NCI-H2029 (cell line): ENCODE measurements around the gene ST6GALNAC2.
"Not testable (repeated sequence)": the region's sequence is repeated elsewhere in the genome, so short reads cannot be mapped to it uniquely, and the experiment has no call there.

Experiments used
- DNase-seq: peaks from one replicate; lab custom pipeline; 2025; lab: John Stamatoyannopoulos, UW

ST6GALNAC2 gene

GRCh38 chr17:76539631-76540271 is 45.9 kb downstream of the ST6GALNAC2 start, which contains the start of gene PRCD:
PRCD (plus strand) TSS chr17:76540044; CDS start chr17:76540142, 98 bp downstream.
- DNase-seq = no peak

- no peak for DNase-seq
These were observed 46.6 kb downstream of the ST6GALNAC2 start for GRCh38 chr17:76538941-76539570.

GRCh38 chr17:76538281-76538931 is 47.3 kb downstream of the ST6GALNAC2 start:
- no peak for DNase-seq

GRCh38 chr17:76537578-76538280 is 47.9 kb downstream of the ST6GALNAC2 start, which contains the start of gene CYGB:
CYGB (minus strand) TSS chr17:76537709; CDS start chr17:76537542, 167 bp downstream.
- DNase-seq = no peak

- no peak for DNase-seq
These were observed 48.4 kb downstream of the ST6GALNAC2 start for GRCh38 chr17:76537288-76537577.

- no peak for DNase-seq
These were observed 49.0 kb downstream of the ST6GALNAC2 start for GRCh38 chr17:76536511-76537287.

- DNase-seq = no peak
These were observed 49.7 kb downstream of the ST6GALNAC2 start for GRCh38 chr17:76535788-76536510.

GRCh38 chr17:76534831-76535732 is 50.6 kb downstream of the ST6GALNAC2 start:
- no peak for DNase-seq

- DNase-seq = not testable (repeated sequence)
These were observed 51.9 kb downstream of the ST6GALNAC2 start for GRCh38 chr17:76533640-76534359.

GRCh38 chr17:76532072-76532651 is 53.5 kb downstream of the ST6GALNAC2 start:
- no peak for DNase-seq

GRCh38 chr17:76531486-76532038 is 54.1 kb downstream of the ST6GALNAC2 start:
- DNase-seq = no peak

GRCh38 chr17:76530811-76531485 is 54.7 kb downstream of the ST6GALNAC2 start:
- no peak for DNase-seq

GRCh38 chr17:76530095-76530723 is 55.5 kb downstream of the ST6GALNAC2 start:
- no peak for DNase-seq

GRCh38 chr17:76529224-76530094 is 56.2 kb downstream of the ST6GALNAC2 start:
- no peak for DNase-seq

- DNase-seq = no peak
These were observed 57.0 kb downstream of the ST6GALNAC2 start for GRCh38 chr17:76528528-76529223.

GRCh38 chr17:76528156-76528527 is 57.5 kb downstream of the ST6GALNAC2 start:
- no peak for DNase-seq
